Measurements from ENCODE around the gene GGTLC2.
"Not testable (repeated sequence)": the region's sequence is repeated elsewhere in the genome, so short reads cannot be mapped to it uniquely, and the experiment has no call there.

GGTLC2 gene

DNA sequence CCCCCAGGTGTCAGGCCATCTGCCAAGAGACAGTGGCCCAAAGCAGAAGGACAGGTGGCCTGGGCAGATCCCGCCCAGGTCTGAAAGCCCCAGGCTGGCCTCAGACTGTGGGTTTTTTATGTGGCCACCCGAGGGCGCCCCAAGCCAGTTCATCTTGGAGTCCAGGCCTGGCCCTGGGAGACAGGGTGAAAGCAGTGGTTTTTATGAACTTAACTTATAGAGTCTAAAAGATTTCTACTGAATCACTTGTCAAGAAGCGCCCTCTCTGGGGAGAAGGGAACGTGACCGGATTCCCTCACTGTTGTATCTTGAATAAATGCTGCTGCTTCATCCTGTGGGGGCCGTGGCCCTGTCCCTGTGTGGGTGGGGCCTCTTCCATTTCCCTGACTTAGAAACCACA lies 8.2 kb upstream of the GGTLC2 start:
- not testable (repeated sequence) for DNase-seq (ENCODE audit: low read depth, low spot score); H3K9me3 ChIP-seq (ENCODE audit: control insufficient read depth, insufficient read depth, low read length); H3K27ac ChIP-seq (ENCODE audit: low read length); H3K4me1 ChIP-seq (ENCODE audit: control insufficient read depth, insufficient read depth, low read length); H3K27me3 ChIP-seq (ENCODE audit: control insufficient read depth, insufficient read depth, low read length); H3K36me3 ChIP-seq (ENCODE audit: control insufficient read depth, insufficient read depth, low read length); H3K4me3 ChIP-seq (ENCODE audit: low read length)
- WGBS (ENCODE audit: insufficient coverage, insufficient read length), result no CpG with 5 or more reads among the region's 7 CpGs

DNA sequence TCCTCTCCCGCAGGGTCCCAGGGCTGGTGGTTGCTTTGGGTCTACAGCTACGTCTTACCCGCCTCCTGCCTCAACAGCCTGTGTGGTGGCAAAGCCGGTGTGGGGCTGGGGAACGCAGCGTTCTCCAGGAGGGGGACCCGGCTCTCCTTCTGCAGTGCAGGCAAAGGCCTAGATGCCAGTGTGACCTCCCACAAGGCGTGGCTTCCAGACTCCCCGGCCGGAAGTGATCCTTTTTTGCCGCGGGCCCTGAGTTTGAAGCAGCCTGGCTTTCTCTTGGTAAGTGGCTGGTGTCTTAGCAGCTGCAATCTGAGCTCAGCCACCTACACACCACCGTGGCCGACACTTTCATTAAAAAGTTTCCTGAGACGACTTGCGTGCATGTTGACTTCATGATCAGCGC lies 6.1 kb upstream of the GGTLC2 start:
- not testable (repeated sequence) for DNase-seq (ENCODE audit: low read depth, low spot score); H3K4me1 ChIP-seq (ENCODE audit: control insufficient read depth, insufficient read depth, low read length); H3K36me3 ChIP-seq (ENCODE audit: control insufficient read depth, insufficient read depth, low read length); H3K27me3 ChIP-seq (ENCODE audit: control insufficient read depth, insufficient read depth, low read length); H3K27ac ChIP-seq (ENCODE audit: low read length); H3K9me3 ChIP-seq (ENCODE audit: control insufficient read depth, insufficient read depth, low read length); H3K4me3 ChIP-seq (ENCODE audit: low read length)
- WGBS (ENCODE audit: insufficient coverage, insufficient read length), result no CpG with 5 or more reads among the region's 17 CpGs

DNA sequence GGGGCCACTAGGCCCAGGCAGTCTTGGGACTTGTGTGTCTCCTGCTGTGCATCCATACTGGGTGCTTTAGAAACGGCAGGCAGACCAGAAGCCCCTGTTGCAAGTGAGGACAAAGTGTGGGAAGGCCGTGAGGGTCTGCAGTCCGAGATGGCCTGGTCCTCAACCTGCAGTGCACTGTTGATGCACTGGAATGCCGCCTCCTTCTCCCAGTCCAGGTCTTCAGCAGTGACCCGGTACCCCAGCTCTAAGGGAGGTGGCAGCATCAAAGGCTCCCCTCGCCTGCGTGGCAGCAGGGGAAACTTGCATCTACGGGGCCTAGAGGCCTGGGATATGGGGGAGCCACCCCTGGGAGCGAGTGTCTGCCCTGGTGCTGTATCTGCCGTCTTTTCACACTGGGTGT lies 2.2 kb upstream of the GGTLC2 start:
- H3K36me3 ChIP-seq (ENCODE audit: control insufficient read depth, insufficient read depth, low read length); H3K27ac ChIP-seq (ENCODE audit: low read length); H3K9me3 ChIP-seq (ENCODE audit: control insufficient read depth, insufficient read depth, low read length); H3K4me3 ChIP-seq (ENCODE audit: low read length); H3K4me1 ChIP-seq (ENCODE audit: control insufficient read depth, insufficient read depth, low read length); DNase-seq (ENCODE audit: low read depth, low spot score); H3K27me3 ChIP-seq (ENCODE audit: control insufficient read depth, insufficient read depth, low read length): not testable (repeated sequence)
- WGBS (ENCODE audit: insufficient coverage, insufficient read length), result no CpG with 5 or more reads among the region's 10 CpGs

DNA sequence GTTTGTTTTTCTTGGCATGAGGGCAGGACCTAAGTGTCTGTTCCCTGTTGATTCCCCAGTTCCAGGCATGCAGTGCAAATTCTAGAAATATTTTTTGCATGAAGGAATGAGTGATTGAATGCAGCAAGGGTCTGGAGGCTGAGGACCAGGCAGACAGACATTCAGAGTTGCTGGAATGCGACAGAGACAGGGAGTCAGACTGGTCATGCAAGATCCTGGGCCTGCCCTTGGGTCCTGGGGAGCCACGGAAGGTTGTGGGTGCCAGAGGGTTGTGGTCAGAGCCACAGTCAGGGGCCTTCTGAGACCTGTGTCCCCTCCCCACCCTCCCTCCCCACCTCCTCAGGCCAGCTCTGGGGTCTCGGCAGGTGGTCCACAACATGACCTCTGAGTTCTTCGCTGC lies 1.6 kb downstream of the GGTLC2 start:
- no CpG with 5 or more reads among the region's 4 CpGs for WGBS (ENCODE audit: insufficient coverage, insufficient read length)
- H3K27me3 ChIP-seq (ENCODE audit: control insufficient read depth, insufficient read depth, low read length); H3K27ac ChIP-seq (ENCODE audit: low read length); H3K9me3 ChIP-seq (ENCODE audit: control insufficient read depth, insufficient read depth, low read length); DNase-seq (ENCODE audit: low read depth, low spot score); H3K4me3 ChIP-seq (ENCODE audit: low read length); H3K4me1 ChIP-seq (ENCODE audit: control insufficient read depth, insufficient read depth, low read length); H3K36me3 ChIP-seq (ENCODE audit: control insufficient read depth, insufficient read depth, low read length): not testable (repeated sequence)

DNA sequence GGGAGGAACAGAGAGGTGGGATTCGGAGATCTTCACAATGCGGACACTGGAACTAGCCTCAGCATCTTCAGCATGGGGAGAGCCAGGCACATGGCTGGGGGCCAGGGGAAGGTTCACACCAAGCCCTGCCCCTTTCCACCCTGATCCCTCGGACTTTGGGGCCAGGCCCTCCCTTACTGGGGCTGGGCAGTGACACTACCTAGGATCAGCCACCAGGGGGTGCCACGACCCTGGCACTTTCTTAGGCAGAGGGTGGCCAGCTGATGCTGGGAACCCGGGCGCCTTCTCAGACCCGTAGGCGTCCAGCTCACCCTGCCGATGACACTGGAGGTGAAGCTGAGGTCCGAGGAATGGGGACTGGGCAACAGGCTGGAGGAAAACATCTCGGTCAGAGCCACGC lies 3.5 kb downstream of the GGTLC2 start:
- WGBS (ENCODE audit: insufficient coverage, insufficient read length), result no CpG with 5 or more reads among the region's 12 CpGs
- H3K4me1 ChIP-seq (ENCODE audit: control insufficient read depth, insufficient read depth, low read length); H3K4me3 ChIP-seq (ENCODE audit: low read length); H3K9me3 ChIP-seq (ENCODE audit: control insufficient read depth, insufficient read depth, low read length); DNase-seq (ENCODE audit: low read depth, low spot score); H3K27ac ChIP-seq (ENCODE audit: low read length); H3K27me3 ChIP-seq (ENCODE audit: control insufficient read depth, insufficient read depth, low read length); H3K36me3 ChIP-seq (ENCODE audit: control insufficient read depth, insufficient read depth, low read length): not testable (repeated sequence)

DNA sequence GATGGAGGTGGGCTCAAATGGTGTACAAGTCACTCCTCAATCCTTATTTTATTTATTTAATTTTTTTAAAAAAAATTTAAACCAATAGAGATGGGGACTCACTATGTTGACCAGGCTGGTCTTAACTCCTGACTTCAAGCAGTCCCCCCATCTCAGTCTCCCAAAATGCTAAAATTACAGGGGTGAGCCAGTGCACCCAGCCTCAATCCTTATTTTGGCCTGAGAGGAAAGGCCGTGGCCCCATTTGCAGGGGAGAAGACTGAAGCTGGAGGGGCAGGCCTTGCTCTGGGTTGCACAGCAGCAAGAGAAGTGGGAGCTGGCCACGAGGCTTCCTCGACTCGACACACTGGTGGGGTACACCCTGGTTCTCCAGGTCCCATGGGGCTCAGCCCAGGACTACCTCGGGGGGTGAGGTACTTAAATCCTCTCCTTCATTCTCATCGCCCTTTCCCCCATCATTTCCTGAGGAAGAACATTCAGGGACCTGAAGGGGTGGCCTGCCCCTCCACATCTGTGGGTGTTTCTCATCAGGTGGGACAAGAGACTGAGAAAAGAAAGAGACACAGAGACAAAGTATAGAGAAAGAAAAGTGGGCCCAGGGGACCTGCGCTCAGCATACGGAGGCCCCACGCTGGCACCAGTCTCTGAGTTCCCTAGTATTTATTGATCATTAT lies 4.6 kb downstream of the GGTLC2 start:
- not testable (repeated sequence) for H3K9me3 ChIP-seq (ENCODE audit: control insufficient read depth, insufficient read depth, low read length); H3K27ac ChIP-seq (ENCODE audit: low read length); H3K4me1 ChIP-seq (ENCODE audit: control insufficient read depth, insufficient read depth, low read length); DNase-seq (ENCODE audit: low read depth, low spot score); H3K4me3 ChIP-seq (ENCODE audit: low read length); H3K27me3 ChIP-seq (ENCODE audit: control insufficient read depth, insufficient read depth, low read length); H3K36me3 ChIP-seq (ENCODE audit: control insufficient read depth, insufficient read depth, low read length)
- WGBS (ENCODE audit: insufficient coverage, insufficient read length), result no CpG with 5 or more reads among the region's 9 CpGs

DNA sequence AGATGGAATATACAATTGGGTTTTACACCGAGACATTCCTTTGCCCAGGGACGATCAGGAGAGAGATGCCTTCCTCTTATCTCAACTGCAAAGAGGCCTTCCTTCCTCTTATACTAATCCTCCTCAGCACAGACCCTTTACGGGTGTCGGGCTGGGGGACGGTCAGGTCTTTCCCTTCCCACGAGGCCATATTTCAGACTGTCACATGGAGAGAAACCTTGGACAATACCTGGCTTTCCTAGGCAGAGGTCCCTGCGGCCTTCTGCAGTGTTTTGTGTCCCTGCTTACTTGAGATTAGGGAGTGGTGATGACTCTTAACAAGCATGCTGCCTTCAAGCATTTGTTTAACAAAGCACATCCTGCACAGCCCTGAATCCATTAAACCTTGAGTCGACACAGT lies 5.3 kb downstream of the GGTLC2 start:
- DNase-seq (ENCODE audit: low read depth, low spot score); H3K27ac ChIP-seq (ENCODE audit: low read length); H3K36me3 ChIP-seq (ENCODE audit: control insufficient read depth, insufficient read depth, low read length); H3K4me1 ChIP-seq (ENCODE audit: control insufficient read depth, insufficient read depth, low read length); H3K27me3 ChIP-seq (ENCODE audit: control insufficient read depth, insufficient read depth, low read length); H3K4me3 ChIP-seq (ENCODE audit: low read length); H3K9me3 ChIP-seq (ENCODE audit: control insufficient read depth, insufficient read depth, low read length): not testable (repeated sequence)
- WGBS (ENCODE audit: insufficient coverage, insufficient read length), result no CpG with 5 or more reads among the region's 8 CpGs

DNA sequence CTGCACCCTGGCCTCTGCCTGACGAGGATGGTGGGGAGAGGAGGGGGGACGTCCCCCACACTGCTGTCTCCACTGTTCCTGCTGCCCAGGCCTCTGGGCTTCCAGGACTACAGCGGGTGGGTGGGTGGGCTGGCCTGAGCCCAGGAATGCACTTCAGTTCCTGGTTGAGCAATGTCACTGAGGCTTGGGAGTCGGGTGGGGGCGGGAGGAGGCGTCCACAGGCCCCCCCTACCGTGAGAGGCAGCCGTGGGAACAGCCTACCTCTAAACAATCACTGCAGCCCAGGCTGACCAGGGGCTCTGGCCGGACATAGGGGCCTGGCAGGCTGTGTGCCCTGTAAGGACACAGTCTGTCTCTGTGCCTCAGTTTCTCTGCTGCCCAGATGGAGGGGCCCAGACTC lies 6.0 kb downstream of the GGTLC2 start:
- no CpG with 5 or more reads among the region's 9 CpGs for WGBS (ENCODE audit: insufficient coverage, insufficient read length)
- DNase-seq (ENCODE audit: low read depth, low spot score); H3K27ac ChIP-seq (ENCODE audit: low read length); H3K27me3 ChIP-seq (ENCODE audit: control insufficient read depth, insufficient read depth, low read length); H3K36me3 ChIP-seq (ENCODE audit: control insufficient read depth, insufficient read depth, low read length); H3K9me3 ChIP-seq (ENCODE audit: control insufficient read depth, insufficient read depth, low read length); H3K4me1 ChIP-seq (ENCODE audit: control insufficient read depth, insufficient read depth, low read length); H3K4me3 ChIP-seq (ENCODE audit: low read length): not testable (repeated sequence)

DNA sequence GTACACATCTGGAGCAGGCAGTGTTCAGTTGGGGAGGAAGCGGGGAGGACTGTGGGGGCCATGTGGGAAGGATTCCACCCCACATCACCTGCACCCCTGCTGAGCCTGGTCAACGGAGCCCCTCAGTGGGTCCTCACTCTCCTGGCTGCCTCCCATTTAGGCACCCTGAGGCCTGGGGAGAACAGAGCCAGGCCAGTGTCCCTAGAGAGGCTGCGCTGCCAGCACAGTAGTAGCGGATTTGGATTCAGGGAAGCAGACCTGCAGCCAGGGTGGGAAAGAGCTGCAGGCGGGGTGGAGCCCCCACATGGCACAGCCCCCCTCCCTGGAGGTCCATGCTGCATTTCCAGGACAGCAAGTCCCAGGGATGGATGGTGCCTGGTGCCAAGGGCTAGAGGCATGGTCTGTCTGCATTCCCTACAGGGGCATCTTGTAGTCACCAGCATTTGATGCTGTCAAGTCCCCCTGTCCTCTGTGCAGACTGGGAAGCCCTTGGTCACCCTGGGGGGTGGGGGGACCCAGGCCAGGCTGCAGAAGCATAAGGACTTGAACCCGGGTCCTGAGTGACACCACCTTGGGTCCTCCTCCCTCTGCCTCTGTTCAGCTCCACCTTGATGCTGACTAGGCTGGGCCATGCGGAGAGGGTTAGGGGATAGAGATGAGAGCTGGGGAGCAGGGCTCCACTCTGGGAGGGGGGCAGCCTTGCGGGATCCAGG lies 6.5 kb downstream of the GGTLC2 start:
- H3K4me3 ChIP-seq (ENCODE audit: low read length); DNase-seq (ENCODE audit: low read depth, low spot score); H3K9me3 ChIP-seq (ENCODE audit: control insufficient read depth, insufficient read depth, low read length); H3K27me3 ChIP-seq (ENCODE audit: control insufficient read depth, insufficient read depth, low read length); H3K4me1 ChIP-seq (ENCODE audit: control insufficient read depth, insufficient read depth, low read length); H3K36me3 ChIP-seq (ENCODE audit: control insufficient read depth, insufficient read depth, low read length); H3K27ac ChIP-seq (ENCODE audit: low read length): not testable (repeated sequence)
- WGBS (ENCODE audit: insufficient coverage, insufficient read length), result no CpG with 5 or more reads among the region's 8 CpGs

DNA sequence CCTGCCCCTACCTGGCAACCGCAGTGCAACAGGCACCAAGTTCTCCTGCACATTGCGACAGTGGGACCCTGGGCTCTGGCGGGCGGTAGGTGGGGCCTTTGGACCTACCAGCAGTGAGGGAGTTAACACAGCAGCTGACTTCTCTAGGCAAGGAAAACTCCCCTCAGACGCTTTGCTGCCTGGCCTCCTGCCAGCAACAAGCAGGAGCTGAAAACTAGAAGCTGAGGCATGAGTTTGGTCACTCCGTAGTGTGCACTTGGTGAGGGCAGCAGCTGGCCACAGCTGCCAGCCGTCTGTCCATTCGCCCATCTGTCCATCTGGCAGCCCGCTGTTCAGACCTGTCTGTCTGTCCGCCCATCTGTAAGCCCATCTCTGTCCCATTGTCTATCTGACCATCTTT lies 7.2 kb downstream of the GGTLC2 start:
- not testable (repeated sequence) for H3K4me1 ChIP-seq (ENCODE audit: control insufficient read depth, insufficient read depth, low read length); DNase-seq (ENCODE audit: low read depth, low spot score); H3K27me3 ChIP-seq (ENCODE audit: control insufficient read depth, insufficient read depth, low read length); H3K36me3 ChIP-seq (ENCODE audit: control insufficient read depth, insufficient read depth, low read length); H3K4me3 ChIP-seq (ENCODE audit: low read length); H3K27ac ChIP-seq (ENCODE audit: low read length); H3K9me3 ChIP-seq (ENCODE audit: control insufficient read depth, insufficient read depth, low read length)
- WGBS (ENCODE audit: insufficient coverage, insufficient read length), result no CpG with 5 or more reads among the region's 10 CpGs

DNA sequence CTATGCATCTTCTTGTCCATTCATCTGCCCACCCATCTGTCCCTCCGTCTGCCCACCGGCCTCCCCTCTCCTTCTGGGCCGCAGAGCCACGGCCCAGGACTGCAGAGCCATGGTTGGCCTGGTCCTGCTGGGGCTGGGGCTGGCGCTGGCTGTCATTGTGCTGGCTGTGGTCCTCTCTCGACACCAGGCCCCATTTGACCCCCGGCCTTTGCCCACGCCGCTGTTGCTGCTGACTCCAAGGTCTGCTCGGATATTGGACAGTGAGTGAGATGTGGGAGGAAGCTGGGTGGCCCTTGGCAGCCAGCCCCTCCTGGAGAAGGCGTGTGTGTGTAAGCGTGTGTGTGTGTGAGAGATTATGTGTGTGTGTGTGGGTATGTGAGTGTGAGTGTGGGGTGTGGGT lies 7.7 kb downstream of the GGTLC2 start:
- not testable (repeated sequence) for H3K27ac ChIP-seq (ENCODE audit: low read length); DNase-seq (ENCODE audit: low read depth, low spot score); H3K4me3 ChIP-seq (ENCODE audit: low read length); H3K36me3 ChIP-seq (ENCODE audit: control insufficient read depth, insufficient read depth, low read length); H3K27me3 ChIP-seq (ENCODE audit: control insufficient read depth, insufficient read depth, low read length); H3K9me3 ChIP-seq (ENCODE audit: control insufficient read depth, insufficient read depth, low read length); H3K4me1 ChIP-seq (ENCODE audit: control insufficient read depth, insufficient read depth, low read length)
- 100% methylated on average over 1 of the region's 12 CpGs for WGBS (ENCODE audit: insufficient coverage, insufficient read length)
